Measurements from ENCODE around the gene C19orf33.

C19orf33 gene

DNA sequence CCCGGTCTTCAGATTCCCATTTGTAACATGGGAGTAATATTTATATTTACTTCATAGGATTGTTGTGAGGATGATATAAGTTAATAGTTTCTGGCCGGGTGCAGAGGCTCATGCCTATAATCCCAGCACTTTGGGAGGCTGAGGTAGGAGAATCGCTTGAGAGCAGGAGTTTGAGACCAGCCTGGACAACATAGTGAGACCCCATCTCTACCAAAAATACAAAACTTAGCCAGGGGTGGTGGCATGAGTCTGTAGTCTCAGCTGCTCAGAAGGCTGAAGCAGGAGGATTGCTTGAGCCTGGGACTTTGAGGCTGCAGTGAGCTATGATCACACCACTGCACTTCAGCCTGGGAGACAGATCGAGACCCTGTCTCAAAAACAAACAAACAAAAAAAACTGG lies 42.8 kb downstream of the C19orf33 start:
- no peak for DNase-seq

- no peak for DNase-seq
These were observed 46.8 kb downstream of the C19orf33 start for GRCh38 chr19:38350883-38351282.

DNA sequence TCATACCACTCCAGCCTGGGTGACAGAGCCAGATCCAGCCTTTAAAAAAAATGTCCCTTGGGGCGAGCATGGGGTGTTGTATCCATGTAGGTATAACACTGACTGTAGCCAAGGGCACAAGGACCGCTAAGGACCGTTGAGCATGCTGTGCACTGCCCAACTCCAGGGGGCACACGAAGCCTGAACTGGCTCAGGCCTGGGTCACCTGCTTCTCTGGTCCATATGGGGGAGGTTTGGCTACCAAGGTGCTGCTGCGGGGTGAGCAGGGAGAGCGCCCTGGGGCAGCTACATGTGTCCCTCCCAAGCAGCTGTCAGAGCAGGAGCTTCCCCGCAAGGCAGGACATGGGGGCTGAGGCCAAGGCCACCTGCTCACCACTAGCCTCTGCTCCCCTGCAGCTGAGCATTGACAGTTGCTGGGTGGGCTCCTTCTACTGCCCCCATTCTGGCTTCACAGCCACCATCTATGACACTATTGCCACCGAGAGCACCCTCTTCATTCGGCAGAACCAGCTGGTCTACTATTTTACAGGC lies 47.9 kb downstream of the C19orf33 start:
- no peak for DNase-seq

DNA sequence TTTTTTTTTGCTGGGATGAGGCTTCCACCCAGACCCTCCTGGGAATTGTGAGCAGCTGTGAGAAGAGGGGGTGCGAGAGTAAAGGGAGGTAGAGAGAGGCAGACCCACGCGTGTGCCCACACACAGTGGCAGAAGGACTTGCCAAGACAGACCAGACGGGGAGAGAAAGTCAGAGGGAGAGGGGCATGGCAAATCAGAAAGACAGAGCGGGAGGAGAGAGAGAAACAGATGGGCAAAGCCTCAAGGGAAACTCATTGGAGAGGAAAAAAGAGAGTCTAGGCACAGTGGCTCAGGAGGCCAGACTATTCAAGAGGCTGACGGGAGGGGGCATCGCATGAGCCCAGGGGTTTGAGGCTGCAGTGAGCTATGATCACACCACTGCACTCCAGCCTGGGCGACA lies 48.6 kb downstream of the C19orf33 start:
- no peak for DNase-seq

Measured in activated CD4-positive, alpha-beta T cell treated with anti-CD3 and anti-CD28 coated beads for 1 hour (primary cell).